Activated CD8-positive, alpha-beta T cell treated with anti-CD3 and anti-CD28 coated beads for 36 hours (primary cell): Measurements from ENCODE around the gene MYH11. TPM values are rescaled to one million over a fixed set of nuclear protein-coding genes. Genes with fewer than 3 reads are reported as not detected.

ENCODE experiments used
- ATAC-seq: fragments of 200-7000 bp; cut with Tn5 transposase; one replicate; pipeline ENCODE4 v1.10.0; 2021; ENCODE audit warnings: mild to moderate bottlenecking, moderate library complexity
- CTCF ChIA-PET: fragments of 350-600 bp; sonication (Branson Sonifier 250); formaldehyde crosslinking; loops from one replicate; lab custom pipeline; 2021; ENCODE audit warnings: antibody characterized with exemption; lab: Charles Lee
- POLR2A ChIA-PET: fragments of 350-600 bp; sonication (Branson Sonifier 250); formaldehyde crosslinking; loops from one replicate; lab custom pipeline; 2021; ENCODE audit warnings: antibody characterized with exemption; lab: Charles Lee
- DNase-seq: peaks from one replicate; pipeline ENCODE4 v3.0.0-alpha.2; 2020
- H3K27ac Mint-ChIP-seq: one replicate; pipeline ENCODE4 v1.8.0; 2021; ENCODE audit warnings: mild to moderate bottlenecking, mixed read lengths
- H3K27me3 Mint-ChIP-seq: one replicate; pipeline ENCODE4 v1.8.0; 2021; ENCODE audit warnings: mixed read lengths
- H3K36me3 Mint-ChIP-seq: one replicate; pipeline ENCODE4 v1.8.0; 2021; ENCODE audit warnings: low read depth, mixed read lengths
- H3K4me1 Mint-ChIP-seq: one replicate; pipeline ENCODE4 v1.8.0; 2021; ENCODE audit warnings: low read depth, mixed read lengths
- H3K4me3 Mint-ChIP-seq: one replicate; pipeline ENCODE4 v1.8.0; 2021; ENCODE audit warnings: mild to moderate bottlenecking, moderate library complexity, mixed read lengths
- H3K9me3 Mint-ChIP-seq: one replicate; pipeline ENCODE4 v1.8.0; 2021; ENCODE audit warnings: mixed read lengths
- intact Hi-C: fragments of 100-400 bp; cut with micrococcal nuclease; formaldehyde crosslinking; loops from one replicate; pipeline ENCODE4 v1.10.0; 2022
- total RNA-seq, 2 experiments: library from RNA; stranded (reverse); gene quantifications; one replicate each; pipeline ENCODE4 v1.2.3, GENCODE V29; 2021
- TF ChIP-seq, protein P1 (sequence below): fragments of 200-600 bp; IDR thresholded peaks from one replicate; pipeline ENCODE4 v1.8.0; 2022; ENCODE audit warnings: antibody characterized with exemption, mild to moderate bottlenecking

The MYH11 gene
- total RNA-seq, 2 experiments from 2014 or later, result not detected

DNA sequence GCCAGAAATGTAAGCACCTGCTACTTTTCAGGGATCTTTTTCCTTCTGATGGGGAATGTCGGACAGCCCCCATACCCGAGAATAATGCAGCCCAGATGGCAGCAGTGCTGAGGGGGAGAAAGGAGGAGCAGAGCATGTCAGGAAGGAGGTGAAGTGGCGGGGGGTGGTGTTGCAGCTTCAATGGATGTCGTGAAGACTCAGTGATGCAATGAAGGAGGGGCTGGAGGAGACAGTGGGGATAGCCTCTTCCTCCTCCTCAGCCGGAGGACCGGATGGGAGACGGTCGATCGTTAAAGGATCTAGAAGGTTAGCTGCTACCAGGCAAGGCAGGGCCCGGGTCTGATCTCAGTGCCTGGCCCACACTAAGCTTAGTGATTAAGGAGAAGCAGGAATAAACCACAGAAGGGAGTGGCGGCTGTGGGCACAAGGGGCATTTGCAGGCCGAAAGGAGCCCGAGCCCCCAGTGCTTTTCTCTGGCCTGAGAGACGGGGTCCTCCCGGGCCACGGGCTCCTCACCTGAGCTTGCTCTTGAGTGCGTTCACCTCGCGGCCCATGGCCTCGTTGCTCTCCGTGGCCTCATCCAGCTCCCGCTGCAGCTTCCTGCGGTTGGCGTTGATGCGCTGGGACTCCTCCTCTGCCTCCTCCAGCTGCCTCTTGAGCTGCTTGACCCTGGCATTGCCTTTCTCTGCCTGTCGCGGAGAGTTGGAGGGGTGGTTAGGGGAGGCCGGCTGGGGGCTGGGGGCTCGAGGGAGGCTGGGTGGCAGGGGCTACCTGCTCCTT, 142.2 kb downstream of the MYH11 start:
- H3K36me3 Mint-ChIP-seq, result peaks cover 9% of the 10 kb centered on the region
- intact Hi-C loops, result no loop called here
- TF ChIP-seq, protein P1, sequence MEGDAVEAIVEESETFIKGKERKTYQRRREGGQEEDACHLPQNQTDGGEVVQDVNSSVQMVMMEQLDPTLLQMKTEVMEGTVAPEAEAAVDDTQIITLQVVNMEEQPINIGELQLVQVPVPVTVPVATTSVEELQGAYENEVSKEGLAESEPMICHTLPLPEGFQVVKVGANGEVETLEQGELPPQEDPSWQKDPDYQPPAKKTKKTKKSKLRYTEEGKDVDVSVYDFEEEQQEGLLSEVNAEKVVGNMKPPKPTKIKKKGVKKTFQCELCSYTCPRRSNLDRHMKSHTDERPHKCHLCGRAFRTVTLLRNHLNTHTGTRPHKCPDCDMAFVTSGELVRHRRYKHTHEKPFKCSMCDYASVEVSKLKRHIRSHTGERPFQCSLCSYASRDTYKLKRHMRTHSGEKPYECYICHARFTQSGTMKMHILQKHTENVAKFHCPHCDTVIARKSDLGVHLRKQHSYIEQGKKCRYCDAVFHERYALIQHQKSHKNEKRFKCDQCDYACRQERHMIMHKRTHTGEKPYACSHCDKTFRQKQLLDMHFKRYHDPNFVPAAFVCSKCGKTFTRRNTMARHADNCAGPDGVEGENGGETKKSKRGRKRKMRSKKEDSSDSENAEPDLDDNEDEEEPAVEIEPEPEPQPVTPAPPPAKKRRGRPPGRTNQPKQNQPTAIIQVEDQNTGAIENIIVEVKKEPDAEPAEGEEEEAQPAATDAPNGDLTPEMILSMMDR, result no peak
- H3K9me3 Mint-ChIP-seq, result no peaks in the 10 kb centered on the region
- ChIA-PET CTCF (no interaction called here), POLR2A (interaction anchor here (0.8 to 1.0 kb wide), 2 partner anchors 13 to 43 kb away, joined by 3 read pairs; no protein-coding TSS in a partner anchor)
- H3K27ac Mint-ChIP-seq, result no peak overlapping the region
- H3K4me1 Mint-ChIP-seq, result no peaks in the 10 kb centered on the region
- H3K27me3 Mint-ChIP-seq, result no peaks in the 10 kb centered on the region
- ATAC-seq (no peak), DNase-seq (no peak)
- H3K4me3 Mint-ChIP-seq, result no peak overlapping the region

DNA sequence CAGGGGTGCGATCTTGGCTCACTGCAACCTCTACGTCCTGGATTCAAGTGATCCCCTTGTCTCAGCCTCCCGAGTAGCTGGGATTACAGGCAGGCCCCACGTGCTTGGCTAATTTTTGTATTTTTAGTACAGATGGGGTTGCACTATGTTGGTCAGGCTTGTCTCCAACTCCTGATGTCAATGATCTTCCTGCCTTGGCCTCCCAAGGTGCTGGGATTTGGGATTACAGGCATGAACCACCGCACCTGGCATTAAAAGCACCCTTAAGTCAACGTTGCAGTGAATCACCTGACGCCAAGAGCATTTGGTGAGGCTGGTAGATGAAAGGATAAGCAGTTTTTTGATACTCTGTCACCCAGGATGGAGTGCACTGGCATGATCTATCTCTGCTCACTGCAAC, 147.8 kb downstream of the MYH11 start:
- TF ChIP-seq, protein P1, result no peak
- intact Hi-C loops, result no loop called here
- no peaks in the 10 kb centered on the region for H3K9me3 Mint-ChIP-seq
- DNase-seq, result no peak
- no peak for ATAC-seq
- no peaks in the 10 kb centered on the region for H3K27me3 Mint-ChIP-seq
- ChIA-PET POLR2A (interaction anchor here (0.7 kb wide), 1 partner anchor 67 kb away, joined by 3 read pairs; the partner anchor contains the start of gene MARF1), CTCF (no interaction called here)
- peaks cover 9% of the 10 kb centered on the region for H3K4me1 Mint-ChIP-seq
- H3K27ac Mint-ChIP-seq, result no peak overlapping the region
- peaks cover 10% of the 10 kb centered on the region for H3K36me3 Mint-ChIP-seq
- H3K4me3 Mint-ChIP-seq, result no peak overlapping the region

- Mint-ChIP-seq H3K36me3 (peaks cover 8% of the 10 kb centered on the region), H3K27me3 (no peaks in the 10 kb centered on the region), H3K9me3 (no peaks in the 10 kb centered on the region), H3K27ac (no peak overlapping the region), H3K4me3 (no peak overlapping the region), H3K4me1 (peaks cover 13% of the 10 kb centered on the region)
- DNase-seq (no peak), ATAC-seq (no peak)
- ChIA-PET CTCF (no interaction called here), POLR2A (interaction anchor here (1.0 kb wide), 1 partner anchor 15 kb away, joined by 3 read pairs; no protein-coding TSS in a partner anchor)
- intact Hi-C loops, result no loop called here
- TF ChIP-seq, protein P1, result no peak
Measured at GRCh38 chr16:15708096-15708495, 148.7 kb downstream of the MYH11 start.

GRCh38 chr16:15707332-15707731, 149.5 kb downstream of the MYH11 start:
- Mint-ChIP-seq H3K9me3 (no peaks in the 10 kb centered on the region), H3K4me1 (peaks cover 15% of the 10 kb centered on the region), H3K27me3 (no peaks in the 10 kb centered on the region), H3K4me3 (no peak overlapping the region), H3K36me3 (peaks cover 7% of the 10 kb centered on the region), H3K27ac (no peak overlapping the region)
- no peak for DNase-seq
- TF ChIP-seq, protein P1, result no peak
- intact Hi-C loops, result no loop called here
- no peak for ATAC-seq
- ChIA-PET POLR2A (no interaction called here), CTCF (interaction anchor here (0.6 kb wide), 1 partner anchor 95 kb away, joined by 3 read pairs; no protein-coding TSS in a partner anchor)

DNA sequence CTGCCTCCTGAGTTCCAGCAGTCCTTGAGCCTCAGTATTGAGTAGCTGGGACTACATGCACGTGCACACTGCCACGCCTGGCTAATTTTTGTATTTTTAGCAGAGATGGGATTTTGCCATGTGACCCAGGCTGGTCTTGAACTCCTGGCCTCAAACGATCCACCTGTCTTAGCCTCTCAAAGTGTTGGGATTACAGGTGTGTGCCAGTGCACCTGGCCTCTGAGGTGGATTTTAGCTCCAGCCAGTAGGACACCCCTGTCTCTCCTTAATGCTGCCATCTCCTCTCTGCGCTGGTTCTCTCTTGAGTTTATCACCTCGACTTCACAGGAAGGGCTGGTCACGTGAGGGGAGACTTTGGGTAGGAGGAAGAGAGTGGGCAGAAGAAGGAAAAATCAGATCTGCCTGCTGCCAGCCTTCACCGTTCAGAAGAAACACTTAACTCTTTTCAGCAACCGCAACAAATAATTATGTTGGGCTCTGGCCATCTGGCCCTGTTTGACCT, 151.7 kb downstream of the MYH11 start:
- intact Hi-C loops, result no loop called here
- no peak overlapping the region for H3K27ac Mint-ChIP-seq
- TF ChIP-seq, protein P1, result no peak
- DNase-seq, result no peak
- CTCF ChIA-PET, result interaction anchor here (0.7 to 2.6 kb wide), 16 partner anchors 8 to 384 kb away, joined by 3 to 19 read pairs (median 5); no protein-coding TSS in a partner anchor
- POLR2A ChIA-PET, result interaction anchor here (1.3 kb wide), 1 partner anchor 96 kb away, joined by 4 read pairs; no protein-coding TSS in a partner anchor
- H3K9me3 Mint-ChIP-seq, result no peaks in the 10 kb centered on the region
- no peaks in the 10 kb centered on the region for H3K27me3 Mint-ChIP-seq
- no peak overlapping the region for H3K4me3 Mint-ChIP-seq
- no peak for ATAC-seq
- peaks cover 14% of the 10 kb centered on the region for H3K36me3 Mint-ChIP-seq
- peaks cover 15% of the 10 kb centered on the region for H3K4me1 Mint-ChIP-seq
